Ectodermal cell (in vitro differentiated cells): ENCODE results near the gene RORC.
A peak's percentile ranks its signal among the peaks of the same experiment; 100 is the strongest.

ENCODE experiments used
- H3K27ac ChIP-seq: 2 replicates; pipeline ENCODE4 v1.7.0; 2013; ENCODE audit warnings: mild to moderate bottlenecking, low read depth, low read length; ENCODE audit not compliant: insufficient read depth, poor library complexity, severe bottlenecking
- H3K27me3 ChIP-seq: 2 replicates; pipeline ENCODE4 v1.7.0; 2013; ENCODE audit warnings: mild to moderate bottlenecking, low read length; ENCODE audit not compliant: insufficient read depth, control insufficient read depth, poor library complexity, severe bottlenecking
- H3K36me3 ChIP-seq: one replicate; pipeline ENCODE4 v1.7.0; 2013; ENCODE audit warnings: low read length; ENCODE audit not compliant: control insufficient read depth, insufficient read depth
- H3K4me1 ChIP-seq: one replicate; pipeline ENCODE4 v1.7.0; 2013; ENCODE audit warnings: low read length; ENCODE audit not compliant: control insufficient read depth, insufficient read depth
- H3K4me3 ChIP-seq: 2 replicates; pipeline ENCODE4 v1.7.0; 2013; ENCODE audit warnings: low read depth, low read length, control low read depth; ENCODE audit not compliant: insufficient read depth
- H3K9me3 ChIP-seq: 2 replicates; pipeline ENCODE4 v1.7.0; 2013; ENCODE audit warnings: mild to moderate bottlenecking, low read length, moderate library complexity; ENCODE audit not compliant: control insufficient read depth
- WGBS, 2 experiments: methylation state at CpG; one replicate each; pipeline ENCODE4 v1.1.7; 2013; ENCODE audit warnings: missing lambda C conversion rate in 2 of 2; 5-methylcytosine and 5-hydroxymethylcytosine counted together

The RORC gene

DNA sequence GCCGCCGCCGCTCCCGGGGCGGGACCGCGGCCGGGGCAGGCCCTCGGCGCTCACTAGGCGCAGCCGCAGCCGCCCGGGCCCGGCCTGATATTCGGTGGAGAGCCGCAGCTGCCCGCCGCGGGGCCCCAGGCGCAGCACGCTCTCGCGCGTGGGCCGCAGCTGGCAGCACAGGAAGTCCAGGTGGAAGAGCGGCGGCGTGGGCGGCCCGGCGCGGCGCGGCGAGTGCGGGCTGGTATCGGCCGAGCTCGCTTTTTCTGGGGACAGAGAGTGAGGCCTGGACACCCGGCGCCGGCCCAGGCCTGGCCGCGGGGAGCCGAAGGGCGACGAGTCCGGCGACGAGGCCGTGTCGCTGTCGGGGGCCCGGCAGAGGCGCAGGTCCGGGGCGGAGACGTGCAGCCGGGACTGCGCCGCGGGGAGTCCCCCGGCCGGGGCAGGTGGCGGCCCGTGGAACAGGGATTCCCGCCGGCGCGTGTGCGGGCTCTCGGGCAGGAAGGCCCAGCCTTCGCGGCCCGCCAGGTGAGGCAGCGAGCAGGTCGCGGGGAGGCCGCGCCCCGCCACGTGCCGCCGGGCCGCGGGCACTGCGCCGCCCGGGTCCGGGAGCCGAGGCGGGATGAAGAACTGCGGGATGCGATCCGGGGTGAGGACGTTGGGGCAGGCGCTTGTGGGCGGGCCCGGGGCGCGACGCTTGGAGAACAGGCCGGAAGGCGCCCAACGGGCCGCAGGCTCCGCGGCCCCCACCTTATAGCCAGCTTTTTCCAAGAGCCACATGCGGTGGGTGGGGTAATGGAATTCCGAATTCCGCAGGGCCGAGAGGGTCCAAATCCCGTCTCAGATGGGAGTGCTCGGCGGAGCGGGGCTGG is 6.8 kb upstream of the RORC start:
- WGBS, 2 experiments: 1% methylated on average over 117 of the region's 117 CpGs
- Histone ChIP-seq H3K27me3 (peaks cover 53% of the 10 kb centered on the region), H3K36me3 (no peaks in the 10 kb centered on the region), H3K4me3 (peak overlapping the region; percentile 43), H3K4me1 (peaks cover 13% of the 10 kb centered on the region), H3K27ac (no peak overlapping the region), H3K9me3 (no peaks in the 10 kb centered on the region)

DNA sequence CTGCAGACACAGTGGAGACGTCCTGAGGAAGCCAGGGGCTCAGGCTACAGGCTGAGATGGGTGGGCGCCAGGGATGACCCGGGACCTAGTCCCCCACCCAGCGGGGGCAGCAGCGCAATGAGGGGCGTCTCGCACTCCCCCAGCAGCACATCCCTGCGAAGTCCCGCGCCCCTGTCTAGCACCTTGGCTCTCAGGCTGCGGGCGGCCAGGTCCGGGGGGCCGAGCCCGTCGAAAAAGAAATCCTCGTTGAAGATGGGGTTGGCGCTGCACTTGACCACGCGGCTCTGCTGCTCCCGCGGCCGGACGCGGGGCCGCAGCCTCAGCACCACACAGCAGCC is 6.3 kb upstream of the RORC start:
- H3K27me3 ChIP-seq: peaks cover 53% of the 10 kb centered on the region

DNA sequence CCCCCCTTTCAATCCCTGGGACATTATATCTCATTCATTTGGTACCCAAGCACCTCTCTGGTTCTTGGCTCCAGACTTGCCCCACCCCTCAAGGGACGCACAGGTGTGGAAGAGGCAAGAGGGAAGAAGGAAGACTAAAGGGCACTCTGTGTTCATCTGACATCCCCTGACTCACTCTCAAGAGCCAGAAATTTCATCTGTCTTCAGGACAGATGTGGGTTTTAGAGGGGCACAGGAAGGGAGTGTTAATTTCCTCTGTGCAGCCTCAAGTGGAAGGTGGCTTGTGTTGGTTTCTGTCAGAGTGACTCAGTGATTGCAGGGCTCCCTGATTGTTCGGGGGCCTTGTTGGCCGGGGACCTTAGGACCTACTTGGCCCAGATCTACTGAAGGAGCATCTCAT is 5.6 kb upstream of the RORC start:
- Histone ChIP-seq H3K27me3 (peaks cover 53% of the 10 kb centered on the region), H3K9me3 (no peaks in the 10 kb centered on the region), H3K36me3 (no peaks in the 10 kb centered on the region), H3K27ac (no peak overlapping the region), H3K4me1 (peaks cover 13% of the 10 kb centered on the region), H3K4me3 (no peak overlapping the region)
- WGBS, 2 experiments: 81 to 85% methylated on average over 3 of the region's 3 CpGs

More for the DNA sequence above, 6.3 kb upstream of the RORC start:
- Histone ChIP-seq H3K4me3 (no peak overlapping the region), H3K36me3 (no peaks in the 10 kb centered on the region), H3K9me3 (no peaks in the 10 kb centered on the region), H3K27ac (no peak overlapping the region), H3K4me1 (peaks cover 13% of the 10 kb centered on the region)
- 9 to 11% methylated on average over 26 of the region's 26 CpGs for WGBS, 2 experiments

DNA sequence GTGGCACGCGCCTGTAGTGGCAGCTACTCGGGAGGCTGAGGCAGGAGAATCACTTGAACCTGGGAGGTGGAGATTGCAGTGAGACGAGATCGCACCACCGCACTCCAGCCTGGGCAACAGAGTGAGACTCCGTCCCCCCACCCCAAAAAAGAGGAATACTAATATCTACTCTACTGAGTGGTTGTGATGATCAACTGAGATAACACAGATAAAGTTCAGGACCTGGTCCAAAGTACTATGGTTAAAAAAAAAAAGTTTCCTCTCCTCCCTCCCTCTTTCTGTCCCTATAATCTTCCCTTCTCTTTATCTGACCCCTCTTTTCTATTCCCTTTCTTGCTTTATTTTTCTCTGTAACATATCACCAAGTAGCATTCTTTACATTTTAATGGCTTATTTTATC is 4.0 kb upstream of the RORC start:
- no peak overlapping the region for H3K4me3 ChIP-seq
- no peak overlapping the region for H3K27ac ChIP-seq
- no peaks in the 10 kb centered on the region for H3K9me3 ChIP-seq
- no peaks in the 10 kb centered on the region for H3K36me3 ChIP-seq
- peaks cover 11% of the 10 kb centered on the region for H3K4me1 ChIP-seq
- 91 to 92% methylated on average over 5 to 7 of the region's 7 CpGs for WGBS, 2 experiments
- H3K27me3 ChIP-seq: peaks cover 50% of the 10 kb centered on the region

DNA sequence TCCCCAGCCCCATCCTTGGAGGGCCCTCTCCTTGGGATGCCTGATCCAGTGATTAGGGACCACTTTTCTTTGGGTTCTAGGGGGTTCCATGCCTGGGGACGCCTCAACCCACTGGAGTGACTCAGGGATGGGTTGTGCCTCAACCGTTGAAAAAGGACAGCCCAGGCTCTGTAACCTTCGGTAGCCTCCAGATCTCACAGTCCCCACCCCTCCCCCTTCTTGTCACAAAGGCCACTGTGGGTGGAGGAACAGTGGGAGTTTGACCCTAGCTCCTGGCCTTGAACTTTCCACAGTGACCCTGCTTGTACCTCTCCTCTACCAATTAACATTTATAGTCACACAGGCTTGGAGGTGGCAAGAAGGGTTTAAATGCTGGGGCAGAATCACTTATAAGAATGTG is 2.6 kb upstream of the RORC start:
- Histone ChIP-seq H3K27ac (no peak overlapping the region), H3K27me3 (peaks cover 36% of the 10 kb centered on the region), H3K4me3 (no peak overlapping the region), H3K9me3 (no peaks in the 10 kb centered on the region), H3K4me1 (peaks cover 13% of the 10 kb centered on the region), H3K36me3 (no peaks in the 10 kb centered on the region)
- WGBS, 2 experiments: 64 to 87% methylated on average over 3 of the region's 3 CpGs

DNA sequence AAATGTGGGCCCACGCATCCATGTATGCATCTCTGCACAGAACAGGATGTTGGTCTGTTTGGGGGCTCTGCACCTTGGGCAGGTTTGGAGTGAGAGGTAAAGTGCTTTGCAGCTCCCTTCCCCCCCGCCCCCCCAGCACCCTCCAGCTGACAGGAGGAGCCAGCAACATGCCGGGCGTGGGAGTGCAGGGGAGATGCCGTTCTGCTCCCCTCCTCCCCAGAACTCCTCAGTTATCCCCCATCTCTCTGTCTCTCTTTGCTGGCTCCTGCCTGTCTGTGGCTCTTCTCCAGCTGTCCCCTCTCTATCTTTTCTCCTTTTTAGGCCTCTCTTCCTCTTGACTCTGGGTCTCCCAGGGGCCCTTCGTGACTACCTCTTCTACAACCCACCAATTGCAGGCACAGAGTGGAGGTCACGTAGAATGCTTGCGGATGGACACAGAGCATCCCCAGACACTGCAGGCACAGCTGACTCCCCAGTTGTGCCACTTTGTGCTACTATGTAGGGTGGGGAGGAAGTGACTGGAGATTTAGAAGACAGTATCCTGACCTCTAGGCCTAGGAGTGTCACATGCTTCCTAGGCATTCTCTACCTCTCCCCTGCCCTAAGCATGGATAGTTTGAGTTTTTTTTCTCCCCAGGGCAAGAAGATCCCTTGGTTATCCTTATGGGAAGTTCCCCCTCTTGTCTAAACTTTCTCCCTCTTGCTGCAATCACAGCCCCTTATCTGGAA is 1.7 kb upstream of the RORC start:
- Histone ChIP-seq H3K27ac (no peak overlapping the region), H3K9me3 (no peaks in the 10 kb centered on the region), H3K4me3 (no peak overlapping the region), H3K4me1 (peaks cover 22% of the 10 kb centered on the region), H3K27me3 (peaks cover 27% of the 10 kb centered on the region), H3K36me3 (no peaks in the 10 kb centered on the region)
- WGBS, 2 experiments: 77 to 79% methylated on average over 8 of the region's 8 CpGs

DNA sequence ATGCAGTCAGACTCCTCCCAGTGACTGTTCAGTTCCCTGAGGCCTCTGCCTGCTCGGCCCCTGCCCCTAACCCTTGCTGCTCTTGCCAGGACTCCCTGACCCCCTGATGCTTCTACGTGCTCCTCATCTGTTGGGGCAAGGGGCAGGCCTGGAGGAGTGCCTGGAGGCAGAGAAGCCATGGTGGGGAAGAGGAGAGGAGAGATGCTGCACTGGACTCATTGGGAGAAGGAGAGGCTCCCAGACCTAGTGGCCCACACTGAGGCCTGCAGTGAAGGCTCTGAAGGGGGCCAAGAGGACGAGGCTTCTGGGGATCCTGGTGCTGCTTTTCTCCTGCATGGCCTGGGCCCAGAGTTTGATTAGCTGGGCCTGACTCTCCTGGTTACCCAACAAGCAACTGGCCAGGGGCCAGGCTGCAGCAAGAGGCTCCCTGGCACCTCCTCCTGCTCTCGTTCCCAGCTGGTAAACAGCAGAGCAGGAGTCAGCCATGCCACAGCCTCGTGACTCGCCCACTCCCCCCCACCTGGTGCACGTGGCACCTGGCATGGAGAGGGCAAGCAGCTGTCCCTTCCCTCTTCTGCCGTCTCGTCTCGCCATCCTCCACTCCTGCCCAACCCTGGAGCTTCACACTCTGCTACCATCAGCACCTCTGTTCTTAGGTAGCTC is 847 bp upstream of the RORC start:
- Histone ChIP-seq H3K9me3 (no peaks in the 10 kb centered on the region), H3K27me3 (peaks cover 18% of the 10 kb centered on the region), H3K27ac (no peak overlapping the region), H3K4me1 (peaks cover 27% of the 10 kb centered on the region), H3K36me3 (no peaks in the 10 kb centered on the region), H3K4me3 (no peak overlapping the region)
- 75 to 79% methylated on average over 10 of the region's 10 CpGs for WGBS, 2 experiments

DNA sequence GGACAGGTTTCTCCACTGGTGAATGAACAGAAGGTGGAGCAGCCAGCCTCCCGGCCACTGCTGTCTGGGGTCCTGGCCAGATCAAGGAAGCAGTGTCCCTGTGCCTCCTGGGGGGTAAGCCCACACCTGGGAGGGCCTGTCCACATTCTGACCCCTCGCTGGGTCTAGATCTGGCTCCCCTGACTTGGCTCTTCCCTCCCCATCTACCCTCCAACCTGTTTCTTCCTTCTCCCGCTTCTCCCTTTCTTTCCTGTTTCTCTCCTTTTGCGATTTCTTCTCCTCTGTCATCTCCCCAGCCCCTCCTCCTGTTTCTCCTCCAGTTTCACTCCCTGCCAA is 378 bp downstream of the RORC start:
- peaks cover 30% of the 10 kb centered on the region for H3K4me1 ChIP-seq
- no peaks in the 10 kb centered on the region for H3K9me3 ChIP-seq
- peaks cover 6% of the 10 kb centered on the region for H3K27me3 ChIP-seq
- no peak overlapping the region for H3K4me3 ChIP-seq
- H3K36me3 ChIP-seq: no peaks in the 10 kb centered on the region
- no peak overlapping the region for H3K27ac ChIP-seq
- 91 to 92% methylated on average over 4 of the region's 4 CpGs for WGBS, 2 experiments

DNA sequence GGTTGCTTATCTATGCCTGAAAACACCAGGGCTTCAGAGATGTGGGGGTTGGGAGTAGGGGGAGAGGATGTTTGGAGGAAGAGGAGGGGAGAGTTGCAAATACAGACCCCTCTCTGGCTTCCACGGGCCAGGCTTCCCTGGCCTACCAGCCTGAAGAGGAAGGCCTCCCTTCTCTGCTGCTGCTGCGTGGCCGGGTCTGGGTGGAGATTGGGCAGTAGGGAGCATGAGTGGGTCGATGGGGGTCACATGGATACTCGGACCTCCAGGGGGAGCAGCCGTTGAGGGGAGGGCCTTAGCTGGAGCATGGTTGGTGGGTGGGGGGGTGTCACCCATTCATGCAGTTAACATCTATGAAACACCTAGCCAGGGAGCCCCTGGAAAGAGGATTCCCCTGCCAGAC is 1.5 kb downstream of the RORC start:
- H3K4me1 ChIP-seq: peaks cover 34% of the 10 kb centered on the region
- no peak overlapping the region for H3K4me3 ChIP-seq
- H3K27me3 ChIP-seq: no peaks in the 10 kb centered on the region
- H3K36me3 ChIP-seq: no peaks in the 10 kb centered on the region
- no peaks in the 10 kb centered on the region for H3K9me3 ChIP-seq
- 68 to 71% methylated on average over 6 of the region's 6 CpGs for WGBS, 2 experiments
- H3K27ac ChIP-seq: no peak overlapping the region

DNA sequence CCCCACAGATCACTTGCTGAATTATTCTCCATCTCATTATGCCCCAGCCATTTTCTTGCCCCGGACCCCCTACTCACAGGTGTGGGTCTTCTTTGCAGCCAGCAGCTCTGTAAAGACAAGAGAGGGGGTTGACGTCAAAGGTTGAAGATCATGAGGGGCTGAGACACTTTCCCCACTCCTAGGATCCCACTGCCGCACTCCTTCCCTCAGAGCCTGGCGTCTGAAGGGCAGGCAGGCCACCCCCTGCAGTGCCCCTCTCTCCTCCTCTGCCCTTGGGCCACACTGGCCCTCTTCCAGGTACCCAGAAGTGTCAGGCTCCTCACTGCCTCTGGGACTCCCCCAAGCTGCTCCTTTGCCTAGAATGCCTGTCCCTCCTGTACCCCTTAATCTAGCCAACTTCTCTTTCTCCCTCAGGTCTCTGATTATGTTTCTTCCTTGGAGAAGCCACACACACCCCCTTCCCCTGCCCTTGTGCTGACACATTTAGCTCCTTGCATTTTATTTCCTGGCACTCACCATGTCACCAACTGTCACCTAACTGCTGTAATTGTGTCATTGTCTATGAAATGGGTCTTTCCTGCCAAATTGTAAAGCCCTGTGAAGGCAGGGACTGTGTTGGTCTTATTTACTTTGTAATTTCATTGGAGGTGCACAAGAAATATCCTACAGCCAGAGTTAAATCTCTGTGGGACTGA is 2.1 kb downstream of the RORC start:
- H3K36me3 ChIP-seq: no peaks in the 10 kb centered on the region
- H3K4me3 ChIP-seq: no peak overlapping the region
- H3K4me1 ChIP-seq: peaks cover 34% of the 10 kb centered on the region
- no peaks in the 10 kb centered on the region for H3K9me3 ChIP-seq
- 35 to 47% methylated on average over 4 of the region's 4 CpGs for WGBS, 2 experiments
- H3K27ac ChIP-seq: no peak overlapping the region
- no peaks in the 10 kb centered on the region for H3K27me3 ChIP-seq
